ENCODE data around the gene KCTD3. TPM values are rescaled to one million over a fixed set of nuclear protein-coding genes. Genes with fewer than 3 reads are reported as not detected.

Gene KCTD3
- total RNA-seq, 1 experiment from 2014 or later = 42.0 TPM

- H3K27me3 ChIP-seq = no peaks in the 10 kb centered on the region
- no peaks in the 10 kb centered on the region for H3K9me3 ChIP-seq
- no peak for DNase-seq
- H3K36me3 ChIP-seq = no peaks in the 10 kb centered on the region
- H3K4me3 ChIP-seq = no peak overlapping the region
These were observed 22.0 kb upstream of the KCTD3 start for GRCh38 chr1:215545096-215545495.

- Histone ChIP-seq H3K4me3 (no peak overlapping the region), H3K27me3 (no peaks in the 10 kb centered on the region), H3K36me3 (no peaks in the 10 kb centered on the region), H3K9me3 (no peaks in the 10 kb centered on the region)
- no peak for DNase-seq
These were observed 20.1 kb upstream of the KCTD3 start for GRCh38 chr1:215547011-215547410.

GRCh38 chr1:215551806-215552205 is 15.3 kb upstream of the KCTD3 start:
- no peaks in the 10 kb centered on the region for H3K36me3 ChIP-seq
- no peak for DNase-seq
- H3K27me3 ChIP-seq = no peaks in the 10 kb centered on the region

GRCh38 chr1:215554865-215555264 is 12.2 kb upstream of the KCTD3 start:
- Histone ChIP-seq H3K9me3 (0 out of 2 replicates have a peak, but pooled peaks cover 3% of the 10 kb centered on the region), H3K27me3 (no peaks in the 10 kb centered on the region)

More at GRCh38 chr1:215551806-215552205, 15.3 kb upstream of the KCTD3 start:
- 0 out of 2 replicates have a peak, but pooled peaks cover 3% of the 10 kb centered on the region for H3K9me3 ChIP-seq
- no peak overlapping the region for H3K4me3 ChIP-seq

GRCh38 chr1:215555531-215555930 is 11.6 kb upstream of the KCTD3 start:
- Histone ChIP-seq H3K4me3 (no peak overlapping the region), H3K9me3 (0 out of 2 replicates have a peak, but pooled peaks cover 3% of the 10 kb centered on the region), H3K27me3 (no peaks in the 10 kb centered on the region), H3K36me3 (no peaks in the 10 kb centered on the region)
- no peak for DNase-seq

More at GRCh38 chr1:215554865-215555264, 12.2 kb upstream of the KCTD3 start:
- DNase-seq = no peak
- H3K36me3 ChIP-seq = no peaks in the 10 kb centered on the region
- no peak overlapping the region for H3K4me3 ChIP-seq

GRCh38 chr1:215556996-215557395 is 10.1 kb upstream of the KCTD3 start:
- no peak overlapping the region for H3K4me3 ChIP-seq
- H3K9me3 ChIP-seq = peaks cover 3% of the 10 kb centered on the region; the same call in 1 of the 2 replicates
- H3K36me3 ChIP-seq = no peaks in the 10 kb centered on the region
- no peaks in the 10 kb centered on the region for H3K27me3 ChIP-seq
- DNase-seq = no peak

- Histone ChIP-seq H3K27me3 (no peaks in the 10 kb centered on the region), H3K4me3 (no peak overlapping the region), H3K9me3 (peaks cover 3% of the 10 kb centered on the region; the same call in 1 of the 2 replicates), H3K36me3 (no peaks in the 10 kb centered on the region)
- DNase-seq = no peak
These were observed 9.6 kb upstream of the KCTD3 start for GRCh38 chr1:215557504-215557903.

- Histone ChIP-seq H3K4me3 (no peak overlapping the region), H3K27me3 (no peaks in the 10 kb centered on the region), H3K9me3 (peaks cover 3% of the 10 kb centered on the region; the same call in 1 of the 2 replicates), H3K36me3 (no peaks in the 10 kb centered on the region)
- DNase-seq = no peak
These were observed 9.0 kb upstream of the KCTD3 start for GRCh38 chr1:215557992-215558626.

GRCh38 chr1:215567491-215568298 is 591 bp downstream of the KCTD3 start:
- DNase-seq = peak; percentile 65
- Histone ChIP-seq H3K36me3 (no peaks in the 10 kb centered on the region), H3K4me3 (peak overlapping the region; percentile 74), H3K9me3 (no peaks in the 10 kb centered on the region), H3K27me3 (no peaks in the 10 kb centered on the region)

GRCh38 chr1:215568299-215568692 is 1.2 kb downstream of the KCTD3 start:
- H3K36me3 ChIP-seq = no peaks in the 10 kb centered on the region
- peak; percentile 51 for DNase-seq
- no peaks in the 10 kb centered on the region for H3K27me3 ChIP-seq
- H3K9me3 ChIP-seq = no peaks in the 10 kb centered on the region
- peak overlapping the region; percentile 74 for H3K4me3 ChIP-seq

GRCh38 chr1:215569986-215570824 is 3.1 kb downstream of the KCTD3 start:
- Histone ChIP-seq H3K36me3 (peaks cover 2% of the 10 kb centered on the region; the same call in 1 of the 2 replicates), H3K27me3 (no peaks in the 10 kb centered on the region), H3K4me3 (peak overlapping the region; percentile 8; the same call in 1 of the 2 replicates), H3K9me3 (no peaks in the 10 kb centered on the region)
- no peak for DNase-seq

GRCh38 chr1:215581896-215582295 is 14.8 kb downstream of the KCTD3 start:
- Histone ChIP-seq H3K27me3 (no peaks in the 10 kb centered on the region), H3K4me3 (no peak overlapping the region), H3K9me3 (no peaks in the 10 kb centered on the region), H3K36me3 (peaks cover 36% of the 10 kb centered on the region)
- DNase-seq = no peak

- Histone ChIP-seq H3K27me3 (no peaks in the 10 kb centered on the region), H3K4me3 (no peak overlapping the region), H3K36me3 (peaks cover 31% of the 10 kb centered on the region), H3K9me3 (no peaks in the 10 kb centered on the region)
- DNase-seq = no peak
These were observed 16.2 kb downstream of the KCTD3 start for GRCh38 chr1:215583185-215583749.

GRCh38 chr1:215584389-215584788 is 17.3 kb downstream of the KCTD3 start:
- no peaks in the 10 kb centered on the region for H3K9me3 ChIP-seq
- no peak for DNase-seq
- no peaks in the 10 kb centered on the region for H3K27me3 ChIP-seq
- no peak overlapping the region for H3K4me3 ChIP-seq
- peaks cover 29% of the 10 kb centered on the region for H3K36me3 ChIP-seq

- DNase-seq = no peak
- Histone ChIP-seq H3K4me3 (no peak overlapping the region), H3K9me3 (no peaks in the 10 kb centered on the region), H3K36me3 (peaks cover 16% of the 10 kb centered on the region), H3K27me3 (no peaks in the 10 kb centered on the region)
These were observed 22.7 kb downstream of the KCTD3 start for GRCh38 chr1:215589650-215590435.

Measured in MG63 (cell line).